ENCODE measurements around the gene SLC35E3. TPM values are rescaled to one million over a fixed set of nuclear protein-coding genes. Genes with fewer than 3 reads are reported as not detected.

The SLC35E3 gene
- total RNA-seq, 4 donors from 2014 or later, result 3.5 to 23.1 (median 12.2) TPM

GRCh38 chr12:68761901-68762630 is 16.1 kb downstream of the SLC35E3 start:
- Histone ChIP-seq H3K9me3 (no peaks in the 10 kb centered on the region), H3K36me3 (peaks cover 0 to 24% (median 0%) of the 10 kb centered on the region in 3 donors)
- no peak for TF ChIP-seq POLR2A (IDR thresholded peaks at IDR 0.05)
- TF ChIP-seq, protein P1, sequence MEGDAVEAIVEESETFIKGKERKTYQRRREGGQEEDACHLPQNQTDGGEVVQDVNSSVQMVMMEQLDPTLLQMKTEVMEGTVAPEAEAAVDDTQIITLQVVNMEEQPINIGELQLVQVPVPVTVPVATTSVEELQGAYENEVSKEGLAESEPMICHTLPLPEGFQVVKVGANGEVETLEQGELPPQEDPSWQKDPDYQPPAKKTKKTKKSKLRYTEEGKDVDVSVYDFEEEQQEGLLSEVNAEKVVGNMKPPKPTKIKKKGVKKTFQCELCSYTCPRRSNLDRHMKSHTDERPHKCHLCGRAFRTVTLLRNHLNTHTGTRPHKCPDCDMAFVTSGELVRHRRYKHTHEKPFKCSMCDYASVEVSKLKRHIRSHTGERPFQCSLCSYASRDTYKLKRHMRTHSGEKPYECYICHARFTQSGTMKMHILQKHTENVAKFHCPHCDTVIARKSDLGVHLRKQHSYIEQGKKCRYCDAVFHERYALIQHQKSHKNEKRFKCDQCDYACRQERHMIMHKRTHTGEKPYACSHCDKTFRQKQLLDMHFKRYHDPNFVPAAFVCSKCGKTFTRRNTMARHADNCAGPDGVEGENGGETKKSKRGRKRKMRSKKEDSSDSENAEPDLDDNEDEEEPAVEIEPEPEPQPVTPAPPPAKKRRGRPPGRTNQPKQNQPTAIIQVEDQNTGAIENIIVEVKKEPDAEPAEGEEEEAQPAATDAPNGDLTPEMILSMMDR (IDR thresholded peaks at IDR 0.05), result no peak

DNA sequence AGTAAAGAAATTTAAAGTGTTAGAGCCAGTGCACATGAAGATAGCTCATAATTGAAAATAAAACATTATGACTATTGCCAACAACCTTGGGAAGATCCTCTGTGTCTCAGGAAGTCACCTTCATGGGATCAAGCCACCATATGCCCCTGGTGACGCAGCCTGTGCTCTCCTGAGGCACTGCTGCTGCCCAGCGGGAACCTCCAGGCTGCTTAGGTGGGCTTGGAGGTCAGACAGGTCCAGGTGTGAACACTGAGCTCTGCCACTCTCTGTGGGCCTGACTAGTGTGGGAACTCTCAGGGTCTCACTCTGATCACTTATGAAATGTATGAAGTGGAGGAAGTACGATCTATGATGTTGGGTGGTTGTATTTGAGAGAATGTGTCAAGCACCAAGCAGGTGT is 16.7 kb downstream of the SLC35E3 start:
- DNase-seq, result no peak
- no peaks in the 10 kb centered on the region for H3K9me3 ChIP-seq
- H3K27me3 ChIP-seq, result no peaks in the 10 kb centered on the region
- peaks cover 0 to 24% (median 0%) of the 10 kb centered on the region in 3 donors for H3K36me3 ChIP-seq
- no peak overlapping the region for H3K27ac ChIP-seq
- no peaks in the 10 kb centered on the region for H3K4me1 ChIP-seq
- TF ChIP-seq, protein P1 (IDR thresholded peaks at IDR 0.05), result no peak
- no peak for TF ChIP-seq POLR2A (IDR thresholded peaks at IDR 0.05)
- no peak overlapping the region for H3K4me3 ChIP-seq

More at GRCh38 chr12:68761901-68762630, 16.1 kb downstream of the SLC35E3 start:
- Histone ChIP-seq H3K27ac (no peak overlapping the region), H3K4me1 (no peaks in the 10 kb centered on the region), H3K4me3 (no peak overlapping the region), H3K27me3 (no peaks in the 10 kb centered on the region)
- DNase-seq, result no peak

DNA sequence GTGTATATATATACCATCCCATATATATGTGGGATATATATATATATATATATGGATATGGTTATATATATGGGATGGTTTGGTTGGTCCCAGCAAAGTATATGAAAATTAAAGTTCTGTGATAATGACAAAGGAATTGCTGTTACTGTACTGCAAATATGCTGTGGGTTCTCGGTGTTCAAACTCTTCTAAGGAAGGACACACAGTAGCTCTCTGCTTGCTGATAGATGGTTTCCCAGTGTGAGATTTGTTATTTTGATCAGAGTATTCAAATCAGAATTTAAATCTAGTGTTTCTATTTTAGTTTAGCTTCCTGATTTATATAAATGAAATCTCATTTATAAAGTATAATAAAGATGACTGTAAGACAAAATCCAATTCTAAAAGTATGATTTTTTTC is 19.7 kb downstream of the SLC35E3 start:
- Histone ChIP-seq H3K27ac (no peak overlapping the region), H3K4me3 (no peak overlapping the region), H3K27me3 (no peaks in the 10 kb centered on the region), H3K9me3 (no peaks in the 10 kb centered on the region), H3K36me3 (peaks cover 0 to 13% (median 0%) of the 10 kb centered on the region in 3 donors), H3K4me1 (no peaks in the 10 kb centered on the region)
- no peak for DNase-seq
- TF ChIP-seq POLR2A (IDR thresholded peaks at IDR 0.05), result no peak
- TF ChIP-seq, protein P1 (IDR thresholded peaks at IDR 0.05), result no peak

- Histone ChIP-seq H3K27ac (no peak overlapping the region), H3K4me1 (no peaks in the 10 kb centered on the region), H3K4me3 (no peak overlapping the region), H3K9me3 (no peaks in the 10 kb centered on the region), H3K36me3 (peaks cover 0 to 12% (median 0%) of the 10 kb centered on the region in 3 donors), H3K27me3 (no peaks in the 10 kb centered on the region)
- TF ChIP-seq POLR2A (IDR thresholded peaks at IDR 0.05), result no peak
- TF ChIP-seq, protein P1 (IDR thresholded peaks at IDR 0.05), result no peak
- no peak for DNase-seq
Observed at GRCh38 chr12:68766646-68767045, 20.7 kb downstream of the SLC35E3 start.

DNA sequence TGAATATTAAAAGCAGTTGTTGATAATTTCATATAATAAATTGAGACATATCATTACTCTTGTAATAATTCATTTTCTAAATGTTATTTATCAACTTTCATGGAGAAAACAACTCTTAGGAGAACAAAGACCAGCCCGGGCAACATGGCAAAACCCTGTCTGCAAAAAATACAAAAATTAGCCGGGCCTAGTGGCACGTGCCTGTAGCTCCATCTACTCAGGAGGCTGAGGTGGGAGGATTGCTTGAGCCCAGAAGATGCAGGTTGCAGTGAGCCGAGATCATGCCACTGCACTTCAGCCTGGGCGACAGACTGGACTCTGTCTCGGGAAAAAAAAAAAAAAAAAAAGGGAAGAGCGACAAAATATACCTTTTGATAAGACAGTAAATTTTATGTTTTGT is 21.2 kb downstream of the SLC35E3 start:
- TF ChIP-seq POLR2A (IDR thresholded peaks at IDR 0.05), result no peak
- TF ChIP-seq, protein P1 (IDR thresholded peaks at IDR 0.05), result no peak
- Histone ChIP-seq H3K27ac (no peak overlapping the region), H3K4me1 (no peaks in the 10 kb centered on the region), H3K4me3 (no peak overlapping the region), H3K36me3 (peaks cover 0 to 12% (median 0%) of the 10 kb centered on the region in 3 donors), H3K27me3 (no peaks in the 10 kb centered on the region), H3K9me3 (no peaks in the 10 kb centered on the region)
- no peak for DNase-seq

Measured in Peyer's patch (tissue), 4 donors.